Small intestine (tissue), 7 donors: ENCODE data around the gene TMEM44. TPM values are rescaled to one million over a fixed set of nuclear protein-coding genes. Genes with fewer than 3 reads are reported as not detected.

Source experiments
- DNase-seq, 2 donors: peaks; one replicate each; pipeline versions ENCODE4 v3.0.0 to v3.0.0-alpha.2; 2013
- FAIRE-seq: peaks from 2 replicates; lab custom pipeline; 2012; peaks lifted over from hg19 to GRCh38; lab: Jason Lieb, UNC
- H3K27ac ChIP-seq, 3 donors: one replicate each; pipeline ENCODE4 v1.5.1; 2013; ENCODE audit warnings: low read length in 2 of 3, mild to moderate bottlenecking in 2 of 3, control low read depth in 1 of 3, inconsistent platforms in 1 of 3, low read depth in 1 of 3, moderate library complexity in 1 of 3
- H3K27me3 ChIP-seq, 3 donors: one replicate each; pipeline ENCODE4 v1.6.1; 2013; ENCODE audit warnings: low read length in 3 of 3, inconsistent platforms in 1 of 3; ENCODE audit not compliant: control insufficient read depth in 3 of 3, insufficient read depth in 3 of 3
- H3K36me3 ChIP-seq, 3 donors: one replicate each; pipeline ENCODE4 v1.6.1; 2013; ENCODE audit warnings: low read length in 3 of 3, inconsistent platforms in 1 of 3, low read depth in 1 of 3, mild to moderate bottlenecking in 1 of 3, moderate library complexity in 1 of 3; ENCODE audit not compliant: control insufficient read depth in 3 of 3, insufficient read depth in 2 of 3
- H3K4me1 ChIP-seq, 3 donors: one replicate each; pipeline ENCODE4 v1.6.1; 2013; ENCODE audit warnings: low read length in 2 of 3, inconsistent platforms in 1 of 3, low read depth in 1 of 3, mild to moderate bottlenecking in 1 of 3, moderate library complexity in 1 of 3; ENCODE audit not compliant: control insufficient read depth in 3 of 3, insufficient read depth in 2 of 3
- H3K4me3 ChIP-seq, 3 donors: one replicate each; pipeline ENCODE4 v1.5.1; 2013; ENCODE audit warnings: low read length in 3 of 3, control low read depth in 1 of 3, inconsistent platforms in 1 of 3, low read depth in 1 of 3, mild to moderate bottlenecking in 1 of 3, moderate library complexity in 1 of 3
- H3K9me3 ChIP-seq, 2 donors: one replicate each; pipeline ENCODE4 v1.6.1; 2013; ENCODE audit warnings: low read depth in 1 of 2, low read length in 1 of 2; ENCODE audit not compliant: control insufficient read depth in 2 of 2, insufficient read depth in 1 of 2
- WGBS, 3 donors: extraction: QIAGEN DNeasy Blood & Tissue Kit; methylation state at CpG; one replicate each; pipeline ENCODE4 v1.1.7; 2013; 5-methylcytosine and 5-hydroxymethylcytosine counted together
- polyA plus RNA-seq, 4 donors: library from polyadenylated mRNA; stranded (reverse) in 3 of 4; unstranded in 1 of 4; fragments of 200-250 nt in 3 of 4; fragments of 120-200 nt in 1 of 4; gene quantifications; one replicate each; pipeline versions ENCODE4 v1.2.1 to v1.2.3, GENCODE V29; 2013
- donor health status: healthy with polysubstance abuse.
- donor health status: control.
- donor health status: control.
- donor health status: Bipolar disorder and iron deficiency.
- donor health status: healthy.

The TMEM44 gene
- polyA plus RNA-seq, 4 donors: 2.7 to 17.7 (median 7.9) TPM

GRCh38 chr3:194588741-194589140 lies 44.5 kb downstream of the TMEM44 start:
- no peak for FAIRE-seq
- H3K36me3 ChIP-seq: peaks cover 0 to 40% (median 2%) of the 10 kb centered on the region in 3 donors
- H3K4me3 ChIP-seq: no peak overlapping the region
- WGBS, 3 donors: 96 to 98% (median 97%) methylated on average over 3 of the region's 3 CpGs
- H3K27me3 ChIP-seq: no peaks in the 10 kb centered on the region
- peaks cover 0 to 6% (median 4%) of the 10 kb centered on the region in 3 donors for H3K4me1 ChIP-seq
- H3K9me3 ChIP-seq: no peaks in the 10 kb centered on the region
- no peak for DNase-seq
- H3K27ac ChIP-seq: no peak overlapping the region

GRCh38 chr3:194588236-194588635 lies 45.0 kb downstream of the TMEM44 start:
- Histone ChIP-seq H3K27ac (no peak overlapping the region), H3K4me1 (peaks cover 0 to 9% (median 4%) of the 10 kb centered on the region in 3 donors), H3K4me3 (no peak overlapping the region), H3K27me3 (no peaks in the 10 kb centered on the region), H3K9me3 (no peaks in the 10 kb centered on the region), H3K36me3 (peaks cover 0 to 40% (median 2%) of the 10 kb centered on the region in 3 donors)
- WGBS, 3 donors: 88 to 96% (median 93%) methylated on average over 13 of the region's 13 CpGs
- DNase-seq (no peak), FAIRE-seq (no peak)

DNA sequence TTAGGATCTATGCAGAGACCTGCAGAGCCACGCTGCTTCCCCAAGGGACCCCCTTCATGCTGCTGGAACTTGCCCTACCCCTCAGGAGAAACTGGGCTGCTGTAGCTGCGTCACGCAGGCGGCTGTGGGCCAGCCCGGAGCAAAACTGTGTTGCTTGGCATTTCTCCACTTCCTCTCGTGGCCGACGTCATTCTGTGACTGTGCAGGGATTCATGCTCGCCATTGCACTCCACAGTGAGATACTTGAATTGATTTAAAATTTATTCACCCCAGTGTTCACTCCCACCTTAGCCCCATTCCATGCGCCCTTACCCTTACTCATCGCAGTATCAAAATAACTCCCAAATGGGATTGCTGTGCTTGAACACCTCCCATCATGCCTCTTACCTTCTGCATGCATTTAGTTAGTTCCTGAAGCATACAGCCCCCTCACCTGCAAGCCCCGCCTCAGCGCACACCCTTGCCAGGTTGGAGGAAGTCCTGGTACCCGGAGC lies 45.7 kb downstream of the TMEM44 start:
- Histone ChIP-seq H3K4me1 (peaks cover 0 to 9% (median 4%) of the 10 kb centered on the region in 3 donors), H3K4me3 (no peak overlapping the region), H3K27me3 (no peaks in the 10 kb centered on the region), H3K9me3 (no peaks in the 10 kb centered on the region), H3K36me3 (peaks cover 0 to 40% (median 2%) of the 10 kb centered on the region in 3 donors), H3K27ac (peak overlapping the region in 1 of 3 donors; percentile 60)
- DNase-seq (no peak), FAIRE-seq (no peak)
- WGBS, 3 donors: 82 to 89% (median 83%) methylated on average over 14 of the region's 14 CpGs

- 49 to 75% (median 75%) methylated on average over 2 of the region's 2 CpGs for WGBS, 3 donors
- no peak overlapping the region for H3K4me3 ChIP-seq
- peak overlapping the region in 1 of 3 donors; percentile 60 for H3K27ac ChIP-seq
These were observed 46.4 kb downstream of the TMEM44 start for GRCh38 chr3:194586836-194587235.

DNA sequence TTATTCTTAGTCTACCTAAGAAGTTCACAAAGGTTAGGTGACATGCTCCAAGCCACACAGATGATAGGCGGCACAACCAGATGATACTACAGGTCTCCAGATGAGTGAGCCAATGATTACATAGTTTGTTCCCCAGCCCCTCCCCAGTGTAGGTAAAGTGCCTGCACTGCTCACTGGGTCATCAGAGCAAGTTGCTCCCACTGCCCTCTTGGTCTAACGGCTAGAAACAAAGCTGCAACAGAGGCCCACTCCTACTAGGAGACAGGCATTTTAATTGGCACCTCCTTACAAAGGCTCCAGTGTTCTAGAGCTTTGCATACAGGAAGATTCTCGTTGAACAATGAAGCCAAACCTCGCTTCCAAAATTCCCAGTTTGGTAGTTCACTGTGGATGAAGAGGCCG lies 47.3 kb downstream of the TMEM44 start:
- Histone ChIP-seq H3K36me3 (peaks cover 0 to 38% (median 2%) of the 10 kb centered on the region in 3 donors), H3K9me3 (no peaks in the 10 kb centered on the region), H3K4me1 (peaks cover 0 to 9% (median 4%) of the 10 kb centered on the region in 3 donors), H3K4me3 (no peak overlapping the region), H3K27ac (no peak overlapping the region), H3K27me3 (no peaks in the 10 kb centered on the region)
- no peak for FAIRE-seq
- DNase-seq: no peak
- 74 to 79% (median 75%) methylated on average over 5 of the region's 5 CpGs for WGBS, 3 donors

More at GRCh38 chr3:194586836-194587235, 46.4 kb downstream of the TMEM44 start:
- no peaks in the 10 kb centered on the region for H3K27me3 ChIP-seq
- H3K4me1 ChIP-seq: peaks cover 0 to 9% (median 4%) of the 10 kb centered on the region in 3 donors
- H3K9me3 ChIP-seq: no peaks in the 10 kb centered on the region
- FAIRE-seq (no peak), DNase-seq (no peak)
- H3K36me3 ChIP-seq: peaks cover 0 to 38% (median 2%) of the 10 kb centered on the region in 3 donors

DNA sequence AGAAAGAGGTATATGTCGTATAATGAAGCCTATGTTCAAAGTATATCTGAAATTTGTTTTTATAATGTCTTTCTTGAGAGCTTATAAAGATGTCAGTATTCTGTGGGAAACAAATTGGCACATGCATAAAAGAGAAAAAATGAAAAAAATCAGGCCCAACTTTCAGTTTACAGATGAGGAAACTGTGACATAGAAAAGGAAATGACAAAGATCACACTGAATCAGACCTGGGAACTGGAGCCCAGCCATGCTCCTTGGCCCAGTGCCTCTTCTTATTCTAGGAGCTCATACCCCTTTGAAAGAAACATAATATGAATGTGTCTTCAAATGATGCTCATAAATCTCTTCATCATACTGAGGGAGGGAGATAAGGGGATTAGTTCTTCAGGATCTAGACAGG lies 48.4 kb downstream of the TMEM44 start:
- Histone ChIP-seq H3K4me1 (peaks cover 0 to 9% (median 4%) of the 10 kb centered on the region in 3 donors), H3K9me3 (no peaks in the 10 kb centered on the region), H3K36me3 (peaks cover 0 to 28% (median 2%) of the 10 kb centered on the region in 3 donors), H3K27ac (peak overlapping the region in 1 of 3 donors; percentile 12), H3K4me3 (no peak overlapping the region), H3K27me3 (no peaks in the 10 kb centered on the region)
- DNase-seq: no peak
- FAIRE-seq: no peak
- 89 to 93% (median 90%) methylated on average over 1 of the region's 1 CpG for WGBS, 3 donors

DNA sequence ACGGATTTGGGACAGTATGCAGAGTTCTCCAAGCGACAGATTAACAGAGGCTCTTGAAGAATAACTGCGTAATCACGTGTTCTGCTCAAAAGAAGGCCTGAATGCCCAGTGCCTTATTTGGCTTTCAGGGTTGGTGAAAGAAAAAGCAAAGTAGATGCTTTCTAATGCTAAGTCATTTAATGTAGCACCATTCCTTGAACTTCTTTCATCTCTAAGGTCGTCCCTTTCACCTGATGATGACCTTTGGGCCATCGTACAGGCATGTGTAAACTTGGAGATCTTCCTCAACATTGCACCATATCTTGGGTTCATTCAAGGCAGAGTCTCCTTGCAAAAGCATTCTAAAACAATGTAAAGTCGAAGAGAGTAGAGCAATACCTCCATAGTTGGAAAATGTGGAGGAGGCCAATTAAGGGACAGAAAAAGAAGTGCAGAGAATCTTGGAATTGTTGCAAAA lies 48.9 kb downstream of the TMEM44 start:
- H3K36me3 ChIP-seq: peaks cover 0 to 25% (median 2%) of the 10 kb centered on the region in 3 donors
- peak overlapping the region; percentile 79 to 98 (median 88) for H3K27ac ChIP-seq
- peaks cover 0 to 12% (median 4%) of the 10 kb centered on the region in 3 donors for H3K4me1 ChIP-seq
- DNase-seq (peak; percentile 59 to 64), FAIRE-seq (no peak)
- WGBS, 3 donors: 9 to 15% (median 15%) methylated on average over 7 of the region's 7 CpGs
- peak overlapping the region; percentile 64 to 98 (median 79) for H3K4me3 ChIP-seq
- H3K27me3 ChIP-seq: no peaks in the 10 kb centered on the region
- no peaks in the 10 kb centered on the region for H3K9me3 ChIP-seq

GRCh38 chr3:194582196-194582905 lies 50.9 kb downstream of the TMEM44 start:
- FAIRE-seq (no peak), DNase-seq (no peak)
- H3K9me3 ChIP-seq: no peaks in the 10 kb centered on the region
- H3K27me3 ChIP-seq: no peaks in the 10 kb centered on the region
- peaks cover 0 to 9% (median 0%) of the 10 kb centered on the region in 3 donors for H3K36me3 ChIP-seq
- WGBS, 3 donors: 94 to 95% (median 95%) methylated on average over 24 of the region's 24 CpGs
- H3K27ac ChIP-seq: no peak overlapping the region
- H3K4me1 ChIP-seq: peaks cover 0 to 20% (median 7%) of the 10 kb centered on the region in 3 donors
- H3K4me3 ChIP-seq: no peak overlapping the region
